GM19023 (cell line): ENCODE data around the gene SNED1.

ENCODE experiments used
- ATAC-seq: cut with Tn5 transposase; IDR thresholded peaks from one replicate; pipeline ENCODE4 v1.9.1; 2021; ENCODE audit warnings: mild to moderate bottlenecking, moderate library complexity; ENCODE audit not compliant: unreplicated experiment

Gene SNED1

DNA sequence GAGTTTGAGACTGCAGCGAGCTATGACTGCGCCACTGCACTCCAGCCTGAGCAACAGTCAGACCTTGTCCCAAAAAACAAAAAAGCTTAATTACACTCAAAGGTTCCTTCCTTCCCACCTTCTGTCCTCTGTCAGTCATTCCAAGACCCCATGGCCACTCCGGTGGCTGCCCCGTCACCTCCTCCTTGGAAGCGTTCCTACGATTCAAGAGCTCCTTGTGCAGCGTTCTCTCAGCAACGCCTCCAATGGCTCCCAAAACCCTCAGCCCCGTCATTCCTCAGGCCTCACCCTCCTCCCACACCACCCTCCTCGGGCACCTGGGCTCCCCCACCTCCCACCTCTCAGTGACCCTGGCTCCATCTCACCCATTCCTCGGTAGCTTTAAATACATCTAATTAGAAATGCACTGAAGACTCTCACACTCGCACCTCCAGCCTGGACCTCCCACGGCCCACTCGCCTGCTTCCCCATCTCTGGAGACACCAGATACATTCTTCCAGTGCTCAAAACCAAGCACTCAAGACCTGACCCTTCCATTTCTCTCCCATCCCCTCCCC lies 142.9 kb downstream of the SNED1 start:
- ATAC-seq, result no peak

DNA sequence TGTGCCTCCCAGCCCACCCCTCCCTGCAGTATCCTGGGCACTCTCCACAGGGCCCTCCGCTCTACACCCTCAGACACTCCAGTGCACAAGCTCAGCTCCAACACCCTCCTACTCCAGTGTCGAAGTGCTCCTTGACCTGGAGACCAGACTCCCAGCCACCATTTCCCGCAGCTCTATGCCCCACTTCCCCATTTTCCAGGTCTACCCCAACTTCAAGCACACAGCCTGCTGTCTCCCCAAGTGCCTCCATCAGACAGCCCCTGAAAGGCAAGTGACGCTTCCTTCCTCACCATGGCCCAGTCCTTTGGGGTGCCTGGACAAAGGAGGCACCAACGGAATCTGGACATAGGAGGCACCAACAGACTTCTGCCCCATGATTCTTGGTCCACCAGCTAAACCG lies 143.6 kb downstream of the SNED1 start:
- ATAC-seq, result no peak

DNA sequence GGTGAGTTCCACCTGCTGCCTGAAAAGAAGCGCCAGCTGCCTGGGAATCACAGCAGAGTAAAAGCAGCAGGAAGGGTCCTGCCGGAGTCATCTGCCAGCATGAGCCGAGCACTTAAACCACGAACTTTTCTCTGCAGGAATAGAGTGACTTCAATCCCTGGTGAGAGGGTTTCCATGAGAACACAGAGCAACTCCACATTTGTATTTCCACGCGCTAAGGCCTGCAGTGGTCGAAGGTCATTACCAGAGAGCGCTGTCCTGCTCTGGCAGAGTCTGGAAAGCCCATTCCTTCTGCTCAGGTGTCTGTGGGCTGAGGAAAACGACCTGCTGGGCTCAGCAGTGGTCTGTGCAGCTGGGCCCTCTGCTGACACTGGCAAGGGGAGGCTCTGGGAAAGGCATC lies 144.2 kb downstream of the SNED1 start:
- no peak for ATAC-seq
